GM12875 (cell line): ENCODE results near the gene ZNF526.
"Not testable (repeated sequence)": the region's sequence is repeated elsewhere in the genome, so short reads cannot be mapped to it uniquely, and the experiment has no call there.

Experiments used
- H3K4me3 ChIP-seq: one replicate; pipeline ENCODE4 v1.5.1; 2011; ENCODE audit warnings: low read depth, low read length, control low read depth
- CTCF ChIP-seq: IDR thresholded peaks from 2 replicates; pipeline ENCODE4 v1.5.1; 2011; ENCODE audit warnings: low read depth, mild to moderate bottlenecking, control low read depth, inconsistent platforms, low read length, moderate library complexity, borderline replicate concordance; ENCODE audit not compliant: insufficient read depth

Gene ZNF526

GRCh38 chr19:42252365-42253244 is 32.5 kb downstream of the ZNF526 start:
- no peak for TF ChIP-seq CTCF
- peak overlapping the region; percentile 95 for H3K4me3 ChIP-seq

- TF ChIP-seq CTCF, result no peak
- H3K4me3 ChIP-seq, result peak overlapping the region; percentile 95
These were observed 33.4 kb downstream of the ZNF526 start for GRCh38 chr19:42253245-42254088.

GRCh38 chr19:42254089-42254849 is 34.2 kb downstream of the ZNF526 start:
- no peak for TF ChIP-seq CTCF
- H3K4me3 ChIP-seq, result peak overlapping the region; percentile 95

GRCh38 chr19:42254850-42255765 is 35.0 kb downstream of the ZNF526 start, which contains the start of gene ERF:
Gene ERF (minus strand): TSS chr19:42255128. CDS start chr19:42254999, 129 bp downstream.
- peak within 1 kb of the TSS; percentile 95 for H3K4me3 ChIP-seq
- no peak for TF ChIP-seq CTCF

GRCh38 chr19:42255766-42256745 is 35.9 kb downstream of the ZNF526 start:
- H3K4me3 ChIP-seq, result peak overlapping the region; percentile 95
- no peak for TF ChIP-seq CTCF

GRCh38 chr19:42257842-42258241 is 37.7 kb downstream of the ZNF526 start:
- not testable (repeated sequence) for H3K4me3 ChIP-seq
